Keratinocyte (primary cell): ENCODE data around the gene DOCK3. TPM values are rescaled to one million over a fixed set of nuclear protein-coding genes. Genes with fewer than 3 reads are reported as not detected.

Experiments used
- DNase-seq: peaks from one replicate; pipeline ENCODE4 v3.0.0-alpha.2; 2011; ENCODE audit warnings: low read depth, missing footprints, low spot score
- FAIRE-seq: peaks from 2 replicates; lab custom pipeline; 2011; peaks lifted over from hg19 to GRCh38; lab: Jason Lieb, UNC
- H2AFZ ChIP-seq: 2 replicates; pipeline ENCODE4 v1.6.0; 2012; ENCODE audit warnings: low read length, control low read depth, inconsistent platforms; ENCODE audit not compliant: control insufficient read depth
- H3K27ac ChIP-seq: 2 replicates; pipeline ENCODE4 v1.5.1; 2011; ENCODE audit warnings: low read length; ENCODE audit not compliant: control insufficient read depth, insufficient read depth
- H3K27me3 ChIP-seq: 3 replicates; pipeline ENCODE4 v1.6.0; 2011; ENCODE audit warnings: low read length; ENCODE audit not compliant: control insufficient read depth, insufficient read depth; ENCODE audit errors: extremely low read depth
- H3K36me3 ChIP-seq, 2 experiments: 2 replicates in 1 of 2; 3 replicates in 1 of 2; pipeline ENCODE4 v1.5.1; 2011; ENCODE audit warnings: low read length in 2 of 2, mild to moderate bottlenecking in 1 of 2; ENCODE audit not compliant: control insufficient read depth in 2 of 2, insufficient read depth in 2 of 2; ENCODE audit errors: extremely low read depth in 1 of 2
- H3K4me1 ChIP-seq: 3 replicates; pipeline ENCODE4 v1.5.1; 2011; ENCODE audit warnings: low read length; ENCODE audit not compliant: control insufficient read depth, insufficient read depth; ENCODE audit errors: extremely low read depth
- H3K4me2 ChIP-seq: 3 replicates; pipeline ENCODE4 v1.6.0; 2011; ENCODE audit warnings: low read depth, low read length; ENCODE audit not compliant: control insufficient read depth, insufficient read depth; ENCODE audit errors: extremely low read depth
- H3K4me3 ChIP-seq, 3 experiments: fragments of 200-600 bp in 1 of 3; sonication (generic) in 1 of 3; 2 replicates in 2 of 3; 3 replicates in 1 of 3; pipeline ENCODE4 v1.5.1; 2011 to 2016; ENCODE audit warnings: low read length in 3 of 3, mild to moderate bottlenecking in 3 of 3, control low read depth in 2 of 3, inconsistent platforms in 1 of 3, low read depth in 1 of 3, mixed read lengths in 1 of 3, mixed run types in 1 of 3, moderate library complexity in 1 of 3; ENCODE audit not compliant: control insufficient read depth in 2 of 3, insufficient read depth in 2 of 3; ENCODE audit errors: extremely low read depth in 1 of 3
- H3K79me2 ChIP-seq: 2 replicates; pipeline ENCODE4 v1.6.0; 2012; ENCODE audit warnings: low read length; ENCODE audit not compliant: control insufficient read depth, insufficient read depth
- H3K9ac ChIP-seq: 3 replicates; pipeline ENCODE4 v1.6.0; 2011; ENCODE audit warnings: low read length; ENCODE audit not compliant: control insufficient read depth, insufficient read depth; ENCODE audit errors: extremely low read depth
- H3K9me1 ChIP-seq: 3 replicates; pipeline ENCODE4 v1.6.0; 2011; ENCODE audit warnings: low read length; ENCODE audit not compliant: control insufficient read depth, insufficient read depth; ENCODE audit errors: extremely low read depth
- H3K9me3 ChIP-seq: 2 replicates; pipeline ENCODE4 v1.5.1; 2012; ENCODE audit warnings: low read depth, low read length; ENCODE audit not compliant: control insufficient read depth
- H4K20me1 ChIP-seq: 3 replicates; pipeline ENCODE4 v1.6.0; 2011; ENCODE audit warnings: low read length; ENCODE audit not compliant: control insufficient read depth, insufficient read depth; ENCODE audit errors: extremely low read depth
- EZH2 ChIP-seq: IDR thresholded peaks from one replicate; pipeline ENCODE4 v1.6.1; 2012; ENCODE audit warnings: inconsistent platforms, mild to moderate bottlenecking, low read length, moderate library complexity
- dilution Hi-C: fragments of 300-500 bp; cut with MboI; formaldehyde crosslinking; loops from one replicate; pipeline ENCODE4 v1.7.0; 2020; ENCODE audit warnings: low sequenced_read_pairs; ENCODE audit not compliant: extremely low pct_ligation_motif_present
- polyA plus RNA-seq, 5 experiments: library from polyadenylated mRNA; depleted of rRNA in 3 of 5; stranded (reverse) in 3 of 5; stranded (forward) in 1 of 5; unstranded in 1 of 5; fragments of >200 nt; gene quantifications; 1 replicate in 1 of 5; 2 replicates in 3 of 5; 3 replicates in 1 of 5; pipeline versions ENCODE4 v1.2.1 to v1.2.3, GENCODE V29; 2011 to 2012; ENCODE audit warnings: missing spikeins in 2 of 5, low read depth in 1 of 5, low replicate concordance in 1 of 5
- TF ChIP-seq, protein P1 (sequence below), 3 experiments: IDR thresholded peaks in 1 of 3; conservative IDR thresholded peaks in 1 of 3; optimal IDR thresholded peaks in 1 of 3; 2 replicates in 2 of 3; 3 replicates in 1 of 3; pipeline versions ENCODE3 to v1.5.1; 2011; ENCODE audit warnings: low read length in 3 of 3, mild to moderate bottlenecking in 3 of 3, moderate library complexity in 2 of 3, control low read depth in 1 of 3, inconsistent platforms in 1 of 3; ENCODE audit not compliant: insufficient read depth in 2 of 3; ENCODE audit errors: extremely low read depth in 1 of 3

The DOCK3 gene
- polyA plus RNA-seq, 1 donor (not counting 4 experiments of a cell fraction or from before 2014, with no cell fraction given): 0.10 TPM

DNA sequence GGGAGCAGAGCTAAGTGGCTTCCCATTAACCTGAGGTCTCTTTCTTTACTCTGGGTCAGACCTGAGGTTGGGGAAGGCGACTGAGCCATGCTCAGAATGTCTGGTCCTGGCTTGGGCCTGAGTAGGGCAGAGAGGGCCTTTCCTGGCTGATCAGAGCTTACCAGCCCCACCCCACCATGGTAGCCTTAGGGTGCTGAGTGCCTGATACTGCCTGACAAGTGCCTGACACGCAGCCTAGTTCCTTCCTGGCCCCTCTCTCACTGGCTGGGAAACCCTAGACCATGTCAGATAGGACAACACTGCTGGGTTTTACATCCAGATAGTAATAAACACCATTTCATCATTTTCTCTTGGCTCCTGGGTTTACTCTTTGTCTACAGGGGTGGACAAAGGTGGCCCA is 25.8 kb upstream of the DOCK3 start:
- Histone ChIP-seq H4K20me1 (no peaks in the 10 kb centered on the region), H3K27me3 (no peaks in the 10 kb centered on the region), H3K4me2 (no peak overlapping the region), H3K36me3 (peaks cover 27 to 39% of the 10 kb centered on the region in 2 experiments), H3K9ac (no peak overlapping the region), H3K79me2 (no peaks in the 10 kb centered on the region), H3K4me3 (no peak overlapping the region), H2AFZ (no peak overlapping the region), H3K9me3 (no peaks in the 10 kb centered on the region), H3K4me1 (no peaks in the 10 kb centered on the region), H3K27ac (no peak overlapping the region), H3K9me1 (no peaks in the 10 kb centered on the region)
- TF ChIP-seq EZH2: no peak
- TF ChIP-seq, protein P1, sequence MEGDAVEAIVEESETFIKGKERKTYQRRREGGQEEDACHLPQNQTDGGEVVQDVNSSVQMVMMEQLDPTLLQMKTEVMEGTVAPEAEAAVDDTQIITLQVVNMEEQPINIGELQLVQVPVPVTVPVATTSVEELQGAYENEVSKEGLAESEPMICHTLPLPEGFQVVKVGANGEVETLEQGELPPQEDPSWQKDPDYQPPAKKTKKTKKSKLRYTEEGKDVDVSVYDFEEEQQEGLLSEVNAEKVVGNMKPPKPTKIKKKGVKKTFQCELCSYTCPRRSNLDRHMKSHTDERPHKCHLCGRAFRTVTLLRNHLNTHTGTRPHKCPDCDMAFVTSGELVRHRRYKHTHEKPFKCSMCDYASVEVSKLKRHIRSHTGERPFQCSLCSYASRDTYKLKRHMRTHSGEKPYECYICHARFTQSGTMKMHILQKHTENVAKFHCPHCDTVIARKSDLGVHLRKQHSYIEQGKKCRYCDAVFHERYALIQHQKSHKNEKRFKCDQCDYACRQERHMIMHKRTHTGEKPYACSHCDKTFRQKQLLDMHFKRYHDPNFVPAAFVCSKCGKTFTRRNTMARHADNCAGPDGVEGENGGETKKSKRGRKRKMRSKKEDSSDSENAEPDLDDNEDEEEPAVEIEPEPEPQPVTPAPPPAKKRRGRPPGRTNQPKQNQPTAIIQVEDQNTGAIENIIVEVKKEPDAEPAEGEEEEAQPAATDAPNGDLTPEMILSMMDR (optimal IDR thresholded peaks at IDR 0.05 in 1 of 3, IDR thresholded peaks at IDR 0.05 in 1 of 3, conservative IDR thresholded peaks at IDR 0.05 in 1 of 3; ENCODE audit: extremely low read depth in 1 of 3, insufficient read depth in 2 of 3, low read length in 3 of 3): no peak
- no peak for FAIRE-seq
- DNase-seq: no peak
- dilution Hi-C loops: no loop called here

DNA sequence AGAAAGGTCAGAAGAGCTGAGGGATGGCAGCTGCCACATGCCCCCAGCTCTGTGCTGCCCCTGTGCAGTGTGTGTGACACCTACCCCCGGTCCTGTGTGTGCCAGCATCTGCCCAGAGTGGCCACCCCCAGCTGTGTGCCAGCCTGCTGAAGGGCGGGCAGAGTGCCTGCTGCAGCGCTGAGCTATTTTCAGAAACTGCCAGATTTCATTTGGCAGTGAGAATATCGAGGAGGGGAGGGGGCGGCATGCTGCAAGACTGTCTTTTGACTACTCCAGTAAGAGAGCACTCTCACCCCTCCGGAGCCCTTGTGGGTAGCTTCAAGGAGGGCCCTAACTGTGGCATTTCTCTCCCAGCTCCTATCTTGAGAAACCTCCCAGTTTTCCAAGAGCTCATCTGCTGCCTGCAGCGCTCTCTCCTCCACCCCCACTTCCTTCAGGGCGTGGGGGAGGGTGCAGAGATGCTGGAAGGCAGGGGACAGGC is 25.2 kb upstream of the DOCK3 start:
- DNase-seq (no peak), FAIRE-seq (no peak)
- H3K27me3 ChIP-seq: no peaks in the 10 kb centered on the region
- H4K20me1 ChIP-seq: no peaks in the 10 kb centered on the region
- no peaks in the 10 kb centered on the region for H3K9me1 ChIP-seq
- H3K9ac ChIP-seq: no peak overlapping the region
- H3K4me1 ChIP-seq: no peaks in the 10 kb centered on the region
- no peak overlapping the region for H3K4me3 ChIP-seq
- H3K4me2 ChIP-seq: no peak overlapping the region
- H3K27ac ChIP-seq: no peak overlapping the region
- no peaks in the 10 kb centered on the region for H3K79me2 ChIP-seq
- dilution Hi-C loops: no loop called here
- TF ChIP-seq EZH2: no peak
- TF ChIP-seq, protein P1 (optimal IDR thresholded peaks at IDR 0.05 in 1 of 3, IDR thresholded peaks at IDR 0.05 in 1 of 3, conservative IDR thresholded peaks at IDR 0.05 in 1 of 3; ENCODE audit: extremely low read depth in 1 of 3, insufficient read depth in 2 of 3, low read length in 3 of 3): no peak
- no peak overlapping the region for H2AFZ ChIP-seq
- no peaks in the 10 kb centered on the region for H3K9me3 ChIP-seq
- peaks cover 23 to 34% of the 10 kb centered on the region in 2 experiments for H3K36me3 ChIP-seq
